Femur (tissue), 1 donor: ENCODE data around the gene CAPG.

Experiments used
- DNase-seq: peaks from one replicate; pipeline ENCODE4 v3.0.0-alpha.2; 2017

The CAPG gene

DNA sequence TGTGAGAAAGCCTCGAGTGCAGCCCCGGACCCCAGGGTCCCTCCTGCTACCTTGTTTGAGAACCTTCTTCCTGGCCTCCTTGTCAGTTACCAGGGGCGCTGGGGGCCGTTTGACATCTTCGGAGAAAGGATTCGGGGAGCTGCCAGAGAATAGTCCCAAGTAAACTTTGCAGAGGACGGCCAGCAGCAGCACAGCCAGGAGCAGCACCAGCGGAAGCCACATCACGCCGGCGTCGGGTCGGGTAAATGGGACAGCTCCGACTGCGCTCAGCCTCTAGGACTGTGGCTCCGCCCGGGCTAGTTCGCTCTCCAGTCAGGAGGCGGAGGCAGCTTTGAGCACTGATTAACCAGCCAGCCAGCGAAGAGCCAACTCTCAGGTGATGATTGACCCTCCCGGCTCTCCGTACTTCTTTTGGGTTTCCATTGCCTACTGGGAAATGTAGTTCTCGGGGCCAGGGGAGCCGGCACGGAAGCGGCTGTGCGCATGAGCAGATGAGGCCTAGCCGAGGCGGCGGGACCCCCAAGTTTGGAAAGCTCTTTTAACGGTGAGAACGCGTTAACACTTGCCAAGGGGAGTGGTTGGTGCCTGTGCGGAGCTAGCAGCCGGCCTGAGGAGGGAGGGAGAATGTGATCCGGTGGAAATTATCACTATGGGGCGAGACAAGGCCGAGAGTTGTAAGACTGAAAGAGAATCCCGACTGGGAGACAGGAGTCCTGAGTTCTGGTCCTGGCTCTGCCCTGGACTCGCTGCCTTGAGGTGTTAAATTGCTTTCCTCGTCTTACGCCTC lies 55.7 kb downstream of the CAPG start, which contains the start of the genes ELMOD3 and RETSAT:
Gene ELMOD3, plus strand, starts transcription at position 484 of the 787 bp plus-strand sequence. CDS start 2,430 bp downstream, outside the sequence.
Gene RETSAT, minus strand, starts transcription at position 243 of the 787 bp plus-strand sequence. Its CDS starts 21 bp downstream, at position 222.
- peak; percentile 99 for DNase-seq

- DNase-seq = no peak
Observed at GRCh38 chr2:85353876-85354285, 56.3 kb downstream of the CAPG start.

- no peak for DNase-seq
Observed at GRCh38 chr2:85347599-85347998, 62.6 kb downstream of the CAPG start.
